ENCODE measurements around the gene MYL12B. TPM values are rescaled to one million over a fixed set of nuclear protein-coding genes. Genes with fewer than 3 reads are reported as not detected.

The MYL12B gene
- total and polyA plus RNA-seq, 2 of the 8 experiments (the other 6 are each of a cell fraction or from before 2014, with no cell fraction given), result 174 to 188 TPM

- FAIRE-seq (no peak), DNase-seq (ENCODE audit: low read depth in 1 of 2, low spot score in 2 of 2) (no peak)
- peak overlapping the region in 1 of 4 experiments; percentile 82; a peak in 1 of 7 replicates for H3K9ac ChIP-seq (replicated peaks in 1 of 4; ENCODE audit: extremely low read depth in 1 of 4, low read depth in 3 of 4, low read length in 3 of 4)
- no peak overlapping the region for H2BK20ac ChIP-seq (ENCODE audit: low read length)
- H3K4me3 ChIP-seq (ENCODE audit: extremely low read depth in 1 of 4, insufficient read depth in 2 of 4, low read depth in 3 of 4, low read length in 4 of 4), result peak overlapping the region; percentile 84 to 99 (median 88)
- H2AK5ac ChIP-seq (ENCODE audit: low read depth, low read length), result no peak overlapping the region
- H3K36me3 ChIP-seq (ENCODE audit: control insufficient read depth in 2 of 4, insufficient read depth in 4 of 4, low read length in 3 of 4), result peaks cover 0 to 4% (median 3%) of the 10 kb centered on the region in 4 experiments; a peak in 2 of 8 replicates
- no peaks in the 10 kb centered on the region for H3K27me3 ChIP-seq (replicated peaks in 1 of 4; ENCODE audit: control insufficient read depth in 3 of 4, extremely low read depth in 1 of 4, insufficient read depth in 3 of 4, low read length in 3 of 4)
- no peak overlapping the region for H3K27ac ChIP-seq (ENCODE audit: low read depth, low read length)
- peaks cover 0 to 6% (median 2%) of the 10 kb centered on the region in 4 experiments; a peak in 5 of 7 replicates for H3K4me1 ChIP-seq (replicated peaks in 1 of 4; ENCODE audit: control insufficient read depth in 3 of 4, insufficient read depth in 4 of 4, low read length in 3 of 4)
- no peak overlapping the region for H4K91ac ChIP-seq (replicated peaks; ENCODE audit: insufficient read length, low read length)
- CTCF ChIA-PET (ENCODE audit: partially characterized antibody), result interaction anchor here (0.7 to 2.0 kb wide), 3 partner anchors 16 to 191 kb away, joined by 3 to 4 read pairs (median 3); no protein-coding TSS in a partner anchor
- no peak overlapping the region for H3K18ac ChIP-seq (ENCODE audit: extremely low read depth, low read length)
- peak overlapping the region; percentile 78 to 94 for H3K4me2 ChIP-seq (ENCODE audit: insufficient read depth in 1 of 2, low read depth in 2 of 2, low read length in 2 of 2)
- no peak overlapping the region for H3K23ac ChIP-seq (ENCODE audit: insufficient read length)
- H4K8ac ChIP-seq (ENCODE audit: extremely low read depth, insufficient read depth, low read length), result no peak overlapping the region
- peaks cover 6 to 29% of the 10 kb centered on the region in 2 experiments for H4K20me1 ChIP-seq (replicated peaks in 1 of 2; ENCODE audit: control insufficient read depth in 1 of 2, insufficient read depth in 2 of 2, low read length in 2 of 2)
- no peak overlapping the region for H2BK120ac ChIP-seq (replicated peaks; ENCODE audit: low read depth, low read length)
- H3K79me1 ChIP-seq (ENCODE audit: low read depth, low read length), result peaks cover 8% of the 10 kb centered on the region
- peak overlapping the region; percentile 57; the same call in 1 of the 2 replicates for H2BK5ac ChIP-seq (ENCODE audit: low read depth, low read length)
- H3K79me2 ChIP-seq (ENCODE audit: control insufficient read depth in 1 of 2, insufficient read depth in 2 of 2, low read length in 2 of 2), result peaks cover 36 to 60% of the 10 kb centered on the region in 2 experiments
- H4K5ac ChIP-seq (ENCODE audit: insufficient read length, low read depth, low read length), result no peak overlapping the region
- POLR2A ChIA-PET (ENCODE audit: partially characterized antibody), result interaction anchor here (0.6 to 4.3 kb wide), 7 partner anchors 9 to 340 kb away, joined by 3 to 26 read pairs (median 4); partner anchors contain the start of gene MYL12A
- H3K4ac ChIP-seq (replicated peaks; ENCODE audit: insufficient read length, low read depth, low read length), result no peak overlapping the region
- H2BK15ac ChIP-seq (ENCODE audit: low read length), result no peak overlapping the region
- peaks cover 7% of the 10 kb centered on the region for H3K23me2 ChIP-seq (ENCODE audit: low read depth, low read length)
- TF ChIP-seq ASH2L (IDR thresholded peaks at IDR 0.05; ENCODE audit: low read length), result no peak
- 41% methylated on average over 8 of the region's 8 CpGs; no CpG with 5 or more reads in 1 of the 2 experiments for WGBS, 2 experiments (ENCODE audit: extremely low coverage in 1 of 2, insufficient coverage in 1 of 2, insufficient read length in 1 of 2, insufficient replicate concordance in 2 of 2, low coverage in 1 of 2, low lambda C conversion rate in 2 of 2, missing lambda C conversion rate in 1 of 2)
- peak overlapping the region; percentile 65 for H3K56ac ChIP-seq (replicated peaks; ENCODE audit: insufficient read length, low read depth, low read length)
- no peak overlapping the region for H2AFZ ChIP-seq (ENCODE audit: low read length)
- no peaks in the 10 kb centered on the region for H3K9me3 ChIP-seq (ENCODE audit: insufficient read depth in 2 of 2, low read depth in 1 of 2, low read length in 1 of 2)
- no peak overlapping the region for H2BK12ac ChIP-seq (ENCODE audit: low read depth, low read length)
- H3K14ac ChIP-seq (ENCODE audit: insufficient read length), result no peak overlapping the region
Measured at GRCh38 chr18:3263132-3263700, 1.3 kb downstream of the MYL12B start.

Measured in H1 (cell line).